Activated naive CD4-positive, alpha-beta T cell treated with anti-CD3 and anti-CD28 coated beads for 36 hours (primary cell): Measurements from ENCODE around the gene HPRT1. TPM values are rescaled to one million over a fixed set of nuclear protein-coding genes. Genes with fewer than 3 reads are reported as not detected.

Experiments used
- CTCF ChIA-PET: fragments of 350-600 bp; sonication (Branson Sonifier 250); formaldehyde crosslinking; loops from one replicate; lab custom pipeline; 2021; ENCODE audit warnings: antibody characterized with exemption; lab: Charles Lee
- DNase-seq: peaks from one replicate; pipeline ENCODE4 v3.0.0-alpha.2; 2020
- H3K27ac Mint-ChIP-seq: one replicate; pipeline ENCODE4 v1.8.0; 2021; ENCODE audit warnings: mild to moderate bottlenecking, mixed read lengths
- H3K27me3 Mint-ChIP-seq: one replicate; pipeline ENCODE4 v1.8.0; 2021; ENCODE audit warnings: low read depth, mixed read lengths
- H3K36me3 Mint-ChIP-seq: one replicate; pipeline ENCODE4 v1.8.0; 2021; ENCODE audit warnings: low read depth, mixed read lengths
- H3K4me1 Mint-ChIP-seq: one replicate; pipeline ENCODE4 v1.8.0; 2021; ENCODE audit warnings: low read depth, mixed read lengths
- H3K4me3 Mint-ChIP-seq: one replicate; pipeline ENCODE4 v1.8.0; 2021; ENCODE audit warnings: mild to moderate bottlenecking, moderate library complexity, mixed read lengths
- H3K9me3 Mint-ChIP-seq: one replicate; pipeline ENCODE4 v1.8.0; 2021; ENCODE audit warnings: mixed read lengths
- intact Hi-C: fragments of 100-400 bp; cut with micrococcal nuclease; formaldehyde crosslinking; loops from one replicate; pipeline ENCODE4 v1.15.1; 2023
- total RNA-seq, 2 experiments: library from RNA; stranded (reverse); gene quantifications; one replicate each; pipeline ENCODE4 v1.2.3, GENCODE V29; 2021

HPRT1 gene
- total RNA-seq, 2 experiments from 2014 or later, result 111 TPM

DNA sequence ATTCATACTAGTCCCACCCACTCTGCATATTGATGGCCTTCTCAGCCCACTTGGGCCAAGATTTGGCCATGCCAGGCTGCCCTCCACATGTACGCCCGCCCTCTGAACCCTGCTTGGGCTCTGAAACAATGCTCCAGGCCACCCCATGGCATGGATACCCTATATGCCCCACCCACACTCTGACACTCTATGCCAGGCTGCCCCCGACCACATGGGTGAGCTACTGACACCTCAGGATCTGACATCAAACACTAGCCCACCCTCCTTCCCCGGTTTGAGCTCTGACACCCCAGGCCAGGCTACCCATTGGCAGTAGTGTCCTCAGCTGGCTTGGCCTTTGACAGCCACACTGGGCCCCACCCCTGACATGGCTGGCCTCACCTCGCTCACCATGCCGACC, 69.5 kb downstream of the HPRT1 start:
- intact Hi-C loops, result no loop called here
- Mint-ChIP-seq H3K27me3 (no peaks in the 10 kb centered on the region), H3K9me3 (no peaks in the 10 kb centered on the region), H3K27ac (no peak overlapping the region), H3K36me3 (peaks cover 4% of the 10 kb centered on the region), H3K4me1 (no peaks in the 10 kb centered on the region), H3K4me3 (no peak overlapping the region)
- no peak for DNase-seq
- CTCF ChIA-PET, result no interaction called here

DNA sequence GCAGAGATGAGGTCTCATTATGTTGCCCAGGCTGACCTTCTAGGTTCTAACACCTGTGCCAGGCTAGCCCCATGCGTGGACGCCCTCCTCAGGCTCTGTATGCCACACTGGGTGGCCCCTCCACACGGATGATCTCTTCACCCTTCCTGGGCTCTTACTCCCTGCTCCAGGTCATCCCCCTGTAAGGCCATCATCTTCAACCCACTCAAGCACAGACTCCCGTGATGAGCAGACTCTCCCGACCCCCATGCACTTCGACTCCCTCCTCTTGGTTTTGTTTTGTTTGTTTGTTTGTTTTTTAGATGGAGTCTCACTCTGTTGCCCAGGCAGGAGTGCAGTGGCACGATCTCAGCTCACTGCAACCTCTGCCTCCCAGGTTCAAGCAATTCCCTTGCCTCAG, 70.9 kb downstream of the HPRT1 start:
- CTCF ChIA-PET, result no interaction called here
- Mint-ChIP-seq H3K4me1 (no peaks in the 10 kb centered on the region), H3K36me3 (no peaks in the 10 kb centered on the region), H3K4me3 (no peak overlapping the region), H3K9me3 (no peaks in the 10 kb centered on the region), H3K27me3 (no peaks in the 10 kb centered on the region), H3K27ac (no peak overlapping the region)
- intact Hi-C loops, result no loop called here
- DNase-seq, result no peak

DNA sequence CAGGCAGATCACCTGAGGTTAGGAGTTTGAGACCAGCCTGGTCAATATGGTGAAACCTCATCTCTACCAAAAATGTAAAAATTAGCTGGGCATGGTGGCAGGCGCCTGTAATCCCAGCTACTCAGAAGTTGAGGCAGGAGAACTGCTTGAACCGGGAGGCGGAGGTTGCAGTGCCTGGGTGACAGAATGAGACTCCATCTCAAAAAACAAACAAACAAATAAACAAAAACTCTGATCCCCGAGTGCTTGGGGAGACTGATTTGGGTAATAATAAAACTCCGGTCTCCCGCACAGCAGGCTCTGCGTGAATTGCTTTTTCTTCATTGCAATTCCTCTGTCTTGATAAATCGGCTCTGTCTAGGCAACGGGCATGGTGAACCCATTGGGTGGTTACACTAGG, 73.4 kb downstream of the HPRT1 start:
- Mint-ChIP-seq H3K4me1 (no peaks in the 10 kb centered on the region), H3K27ac (no peak overlapping the region), H3K9me3 (no peaks in the 10 kb centered on the region), H3K4me3 (no peak overlapping the region), H3K27me3 (no peaks in the 10 kb centered on the region), H3K36me3 (no peaks in the 10 kb centered on the region)
- intact Hi-C loops, result no loop called here
- no peak for DNase-seq
- CTCF ChIA-PET, result no interaction called here

DNA sequence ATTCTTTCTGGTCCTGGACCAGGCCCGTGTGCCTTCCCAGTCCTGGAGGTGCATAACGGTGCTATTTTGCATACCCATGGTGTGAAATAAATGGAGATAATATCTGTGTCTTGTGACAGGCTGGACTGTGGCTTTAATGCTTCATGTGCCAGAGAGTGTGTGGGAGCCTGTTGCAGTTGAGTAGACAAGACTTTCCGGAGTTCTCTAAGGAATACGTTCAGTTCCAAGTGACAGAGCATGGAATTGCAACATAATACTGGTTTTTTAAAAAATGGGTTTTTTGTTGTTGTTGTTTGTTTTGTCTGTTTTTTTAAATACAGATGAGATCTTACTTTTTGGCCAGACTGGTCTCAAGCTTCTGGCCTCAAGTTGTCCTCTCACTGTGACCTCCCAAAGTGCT, 74.0 kb downstream of the HPRT1 start:
- Mint-ChIP-seq H3K4me3 (no peak overlapping the region), H3K27ac (no peak overlapping the region), H3K36me3 (no peaks in the 10 kb centered on the region), H3K4me1 (no peaks in the 10 kb centered on the region), H3K27me3 (no peaks in the 10 kb centered on the region), H3K9me3 (no peaks in the 10 kb centered on the region)
- intact Hi-C loops, result no loop called here
- CTCF ChIA-PET, result interaction anchor here (0.7 kb wide), 1 partner anchor 230 kb away, joined by 3 read pairs; no protein-coding TSS in a partner anchor
- DNase-seq, result no peak

DNA sequence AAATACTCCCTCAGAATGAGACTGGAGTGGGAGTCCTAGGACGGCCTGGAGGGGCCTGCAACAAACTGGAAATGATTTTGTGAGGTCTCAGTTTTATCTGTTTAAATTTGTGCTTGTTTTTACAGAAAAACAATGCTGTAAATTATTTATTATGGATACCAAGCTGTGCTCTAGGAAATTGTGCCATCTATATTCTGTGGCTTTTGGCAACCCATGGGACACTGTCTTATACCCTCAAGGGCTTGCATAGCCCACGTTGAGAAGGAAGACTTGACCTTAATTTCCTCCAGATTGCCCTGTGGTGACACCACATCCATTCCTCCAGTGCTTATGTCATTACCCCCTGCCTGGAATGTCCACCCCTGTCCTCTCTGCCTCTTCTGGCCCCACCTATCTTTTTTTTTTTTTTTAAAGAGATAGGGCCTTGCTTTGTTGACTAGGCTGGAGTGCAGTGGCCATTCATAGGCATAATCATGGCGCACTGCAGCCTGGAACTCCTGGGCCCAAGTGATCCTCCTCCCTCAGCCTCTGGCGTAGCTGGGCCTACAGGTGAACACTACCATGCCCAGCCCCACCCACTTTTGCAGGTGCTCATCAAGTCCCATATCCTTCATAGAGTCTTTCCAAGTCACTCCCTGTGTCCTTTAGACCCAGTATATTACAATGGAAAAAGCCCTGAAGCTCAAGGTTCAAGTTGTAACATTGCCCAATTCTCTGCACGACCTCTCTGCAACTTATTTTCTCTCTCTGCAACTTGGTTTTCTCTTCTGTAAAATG, 77.4 kb downstream of the HPRT1 start:
- intact Hi-C loops, result no loop called here
- CTCF ChIA-PET, result no interaction called here

DNA sequence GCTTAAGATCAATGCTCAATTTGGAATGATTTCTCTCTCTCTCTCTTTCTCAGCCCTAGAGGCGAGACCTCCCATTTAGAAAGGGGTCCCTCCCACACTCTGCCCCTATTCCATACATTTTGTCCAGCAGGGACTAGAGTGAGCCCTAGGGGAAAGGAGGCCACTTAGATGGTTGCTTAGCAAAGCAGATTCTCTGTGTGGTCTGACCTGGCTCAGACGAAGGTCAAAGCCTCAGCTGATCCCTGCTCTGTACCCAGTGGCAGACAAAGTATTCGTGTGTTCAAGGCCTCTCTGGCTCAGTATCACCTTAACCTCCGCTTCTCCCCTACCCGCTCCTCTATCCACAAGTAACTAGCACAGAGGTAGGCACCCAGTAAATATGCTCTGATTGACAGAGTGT, 78.4 kb downstream of the HPRT1 start:
- intact Hi-C loops, result no loop called here
- CTCF ChIA-PET, result no interaction called here
- H3K4me3 Mint-ChIP-seq, result no peak overlapping the region
- DNase-seq, result no peak
- no peaks in the 10 kb centered on the region for H3K9me3 Mint-ChIP-seq
- no peak overlapping the region for H3K27ac Mint-ChIP-seq
- H3K36me3 Mint-ChIP-seq, result no peaks in the 10 kb centered on the region
- peaks cover 1% of the 10 kb centered on the region for H3K4me1 Mint-ChIP-seq
- H3K27me3 Mint-ChIP-seq, result no peaks in the 10 kb centered on the region

More for the DNA sequence above, 77.4 kb downstream of the HPRT1 start:
- H3K9me3 Mint-ChIP-seq, result no peaks in the 10 kb centered on the region
- H3K27me3 Mint-ChIP-seq, result no peaks in the 10 kb centered on the region
- no peak overlapping the region for H3K27ac Mint-ChIP-seq
- no peak overlapping the region for H3K4me3 Mint-ChIP-seq
- H3K36me3 Mint-ChIP-seq, result no peaks in the 10 kb centered on the region
- no peak for DNase-seq
- no peaks in the 10 kb centered on the region for H3K4me1 Mint-ChIP-seq

DNA sequence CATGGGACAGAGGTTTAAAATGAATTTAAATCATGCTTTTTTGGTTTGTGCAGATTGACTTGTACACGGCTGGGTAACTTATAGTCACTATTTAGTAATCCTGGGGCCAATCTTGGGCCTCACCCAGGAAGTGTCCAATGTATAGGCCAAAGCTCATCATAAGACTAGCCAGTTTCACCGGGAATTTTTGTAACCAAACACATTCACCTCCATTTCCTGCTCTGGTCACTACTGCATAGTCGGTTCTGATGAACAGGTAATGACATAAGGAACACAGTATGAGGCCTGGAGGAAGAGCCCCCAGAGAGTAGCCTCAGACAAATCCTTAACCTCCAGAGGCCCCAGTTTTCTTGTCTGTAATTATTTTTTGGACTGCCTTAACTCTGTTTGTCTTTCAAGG, 81.9 kb downstream of the HPRT1 start:
- Mint-ChIP-seq H3K27ac (no peak overlapping the region), H3K27me3 (peaks cover 18% of the 10 kb centered on the region), H3K4me3 (no peak overlapping the region), H3K4me1 (peaks cover 1% of the 10 kb centered on the region), H3K36me3 (no peaks in the 10 kb centered on the region), H3K9me3 (no peaks in the 10 kb centered on the region)
- intact Hi-C loops, result no loop called here
- DNase-seq, result no peak
- CTCF ChIA-PET, result no interaction called here

DNA sequence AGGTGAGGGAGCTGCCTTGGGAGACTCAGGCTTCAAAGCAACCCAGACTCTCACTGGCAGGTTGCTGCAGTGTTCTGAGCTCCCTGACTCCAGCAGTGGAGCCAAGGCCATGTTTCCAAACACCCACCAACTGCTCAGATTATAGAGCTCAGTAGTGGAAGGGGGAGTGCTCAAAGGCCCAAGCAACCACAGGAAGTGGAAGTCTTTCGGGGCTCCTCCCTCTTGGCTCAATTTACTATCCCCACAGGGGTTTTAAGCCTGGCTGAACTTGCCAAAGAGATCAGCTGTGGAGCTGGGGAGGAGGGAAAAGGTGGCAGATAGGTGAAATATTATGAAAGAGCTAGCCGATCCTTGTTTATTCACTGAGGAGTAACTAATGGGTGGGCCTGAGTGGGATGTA, 82.5 kb downstream of the HPRT1 start:
- Mint-ChIP-seq H3K4me1 (peaks cover 1% of the 10 kb centered on the region), H3K36me3 (no peaks in the 10 kb centered on the region), H3K4me3 (no peak overlapping the region), H3K27me3 (peaks cover 23% of the 10 kb centered on the region), H3K9me3 (no peaks in the 10 kb centered on the region), H3K27ac (no peak overlapping the region)
- CTCF ChIA-PET, result no interaction called here
- DNase-seq, result no peak
- intact Hi-C loops, result no loop called here

DNA sequence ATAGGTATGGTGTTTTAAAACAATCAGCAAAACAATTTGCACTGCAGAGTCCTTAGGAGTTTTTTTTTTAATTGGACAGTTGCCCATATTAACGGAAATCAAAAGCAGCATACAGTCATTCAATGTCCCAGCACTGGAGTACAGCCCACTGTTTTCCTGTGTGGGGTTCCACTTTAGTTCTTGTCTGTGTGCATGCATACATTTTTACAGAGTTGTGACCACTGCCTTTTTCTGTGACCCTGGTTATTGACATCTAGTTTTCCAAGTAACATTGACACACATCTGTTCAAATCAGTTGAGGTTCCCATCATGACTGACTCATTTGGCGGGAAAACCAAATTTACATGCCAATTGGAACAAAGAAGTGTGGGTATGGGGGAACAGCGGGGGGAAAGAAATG, 83.3 kb downstream of the HPRT1 start:
- H3K27ac Mint-ChIP-seq, result no peak overlapping the region
- intact Hi-C loops, result no loop called here
- peaks cover 5% of the 10 kb centered on the region for H3K4me1 Mint-ChIP-seq
- no peak overlapping the region for H3K4me3 Mint-ChIP-seq
- no peaks in the 10 kb centered on the region for H3K36me3 Mint-ChIP-seq
- CTCF ChIA-PET, result no interaction called here
- DNase-seq, result no peak
- H3K9me3 Mint-ChIP-seq, result no peaks in the 10 kb centered on the region
- H3K27me3 Mint-ChIP-seq, result peaks cover 31% of the 10 kb centered on the region

DNA sequence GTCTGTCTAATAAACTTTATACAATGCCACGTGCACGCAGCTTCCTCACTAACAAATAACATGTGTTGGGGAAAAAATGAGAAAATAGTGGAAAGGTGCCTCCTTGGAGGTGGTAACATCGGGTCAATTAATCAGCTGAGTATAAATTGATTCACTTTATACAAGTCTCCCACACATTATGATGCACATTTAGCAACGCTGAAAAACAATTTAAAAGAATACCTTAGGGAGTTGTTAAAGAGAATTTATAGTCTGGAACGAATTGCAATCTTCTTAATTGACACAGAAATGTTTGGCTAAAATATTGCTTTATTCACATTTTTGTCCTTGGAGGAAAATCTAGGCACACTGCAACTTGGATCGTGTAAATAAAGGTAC, 84.2 kb downstream of the HPRT1 start:
- no peak for DNase-seq
- Mint-ChIP-seq H3K36me3 (no peaks in the 10 kb centered on the region), H3K4me1 (peaks cover 13% of the 10 kb centered on the region), H3K9me3 (no peaks in the 10 kb centered on the region), H3K27me3 (peaks cover 39% of the 10 kb centered on the region), H3K27ac (no peak overlapping the region), H3K4me3 (no peak overlapping the region)
- intact Hi-C loops, result no loop called here
- CTCF ChIA-PET, result no interaction called here

DNA sequence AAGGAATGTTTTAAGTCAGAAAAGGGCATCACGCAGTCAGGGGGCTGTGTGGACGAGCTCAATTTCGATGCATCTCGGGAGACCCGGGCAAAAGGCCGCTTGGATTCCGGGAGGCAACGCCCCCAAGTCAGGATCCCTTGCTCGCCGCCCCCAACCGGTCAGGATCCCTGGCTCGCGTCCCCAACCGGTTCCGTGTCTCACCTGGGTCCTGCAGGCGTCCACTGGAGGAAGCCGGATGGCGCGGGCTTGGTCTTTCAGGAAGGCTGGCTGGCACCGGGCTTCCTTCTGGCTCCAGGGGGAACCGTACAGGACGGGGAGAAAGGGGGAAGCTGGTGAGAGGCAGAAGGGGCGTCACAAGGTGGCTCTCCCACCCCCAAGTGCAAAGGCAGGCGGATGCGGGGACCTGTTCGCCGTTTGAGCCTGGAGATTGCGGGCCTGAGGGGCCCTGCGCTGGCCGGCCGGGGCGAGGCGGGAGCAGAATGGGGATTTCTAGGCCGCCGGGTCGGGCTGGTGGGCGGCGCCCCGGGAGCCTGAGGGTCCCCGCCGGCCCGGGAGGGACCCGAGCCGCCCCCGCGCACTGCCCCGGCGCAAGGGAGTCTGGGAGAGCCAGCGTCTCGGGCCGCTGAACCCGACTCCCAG, 84.7 kb downstream of the HPRT1 start:
- DNase-seq, result no peak
- H3K9me3 Mint-ChIP-seq, result no peaks in the 10 kb centered on the region
- H3K27me3 Mint-ChIP-seq, result peaks cover 41% of the 10 kb centered on the region
- H3K36me3 Mint-ChIP-seq, result no peaks in the 10 kb centered on the region
- H3K27ac Mint-ChIP-seq, result no peak overlapping the region
- peaks cover 14% of the 10 kb centered on the region for H3K4me1 Mint-ChIP-seq
- H3K4me3 Mint-ChIP-seq, result no peak overlapping the region
- intact Hi-C loops, result no loop called here
- CTCF ChIA-PET, result no interaction called here

DNA sequence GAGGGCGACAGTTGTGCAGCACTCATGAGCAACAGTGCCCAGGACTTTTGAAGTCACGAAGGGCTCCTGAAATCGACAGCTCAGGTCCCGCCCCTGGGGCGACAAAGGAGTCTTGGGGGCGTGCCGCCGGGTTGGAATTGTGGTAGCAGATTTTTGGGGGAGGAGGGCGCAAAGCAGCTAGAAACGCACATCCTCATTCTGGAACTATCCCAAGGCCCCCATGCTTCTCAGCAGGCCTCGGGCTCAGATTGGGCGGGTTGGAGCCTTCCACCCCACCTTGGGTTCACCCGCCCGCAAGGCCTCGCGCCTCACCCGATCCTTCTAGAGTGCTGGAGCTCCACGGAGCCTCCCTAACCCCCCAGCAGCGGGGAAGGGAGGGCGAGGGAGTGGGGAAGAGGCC, 85.5 kb downstream of the HPRT1 start:
- CTCF ChIA-PET, result no interaction called here
- H3K27ac Mint-ChIP-seq, result no peak overlapping the region
- no peaks in the 10 kb centered on the region for H3K9me3 Mint-ChIP-seq
- H3K4me3 Mint-ChIP-seq, result no peak overlapping the region
- no peaks in the 10 kb centered on the region for H3K36me3 Mint-ChIP-seq
- DNase-seq, result no peak
- H3K4me1 Mint-ChIP-seq, result peaks cover 20% of the 10 kb centered on the region
- intact Hi-C loops, result no loop called here
- peaks cover 46% of the 10 kb centered on the region for H3K27me3 Mint-ChIP-seq

DNA sequence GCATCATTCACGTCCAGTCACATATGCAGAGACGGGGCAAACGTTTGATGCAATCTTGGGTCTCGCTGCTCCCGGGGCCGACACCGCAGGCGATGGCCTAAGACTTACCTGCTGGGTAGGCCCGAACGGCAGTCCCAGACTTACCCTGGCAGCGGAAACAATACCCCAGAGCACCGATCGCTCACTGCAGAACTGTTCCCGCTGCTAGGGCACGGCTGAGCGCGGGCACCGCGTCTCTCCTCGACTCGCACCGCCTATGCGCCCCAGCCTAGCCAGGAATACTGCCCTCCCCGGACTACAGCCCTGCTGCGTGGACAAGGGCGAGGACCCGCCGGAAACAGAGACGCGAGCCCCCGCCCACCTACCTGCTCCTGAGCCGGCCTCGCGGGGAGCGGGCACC, 86.2 kb downstream of the HPRT1 start:
- CTCF ChIA-PET, result no interaction called here
- no peaks in the 10 kb centered on the region for H3K36me3 Mint-ChIP-seq
- peaks cover 21% of the 10 kb centered on the region for H3K4me1 Mint-ChIP-seq
- no peak for DNase-seq
- no peaks in the 10 kb centered on the region for H3K9me3 Mint-ChIP-seq
- peaks cover 51% of the 10 kb centered on the region for H3K27me3 Mint-ChIP-seq
- intact Hi-C loops, result no loop called here
- H3K27ac Mint-ChIP-seq, result no peak overlapping the region
- no peak overlapping the region for H3K4me3 Mint-ChIP-seq
